HG03575 (cell line): ENCODE data around the gene LPP.

Experiments
- ATAC-seq: cut with Tn5 transposase; IDR thresholded peaks from one replicate; pipeline ENCODE4 v1.9.1; 2021; ENCODE audit not compliant: unreplicated experiment, insufficient number of reproducible peaks, low FRiP score; ENCODE audit errors: extremely low read depth

LPP gene

GRCh38 chr3:188335656-188336055 lies 181.7 kb downstream of the LPP start:
- ATAC-seq = no peak

GRCh38 chr3:188336178-188336577 lies 182.2 kb downstream of the LPP start:
- no peak for ATAC-seq

GRCh38 chr3:188337232-188337631 lies 183.3 kb downstream of the LPP start:
- ATAC-seq = no peak

- ATAC-seq = no peak
Observed at GRCh38 chr3:188338086-188338485, 184.1 kb downstream of the LPP start.

- no peak for ATAC-seq
Observed at GRCh38 chr3:188339410-188340295, 185.7 kb downstream of the LPP start.

- no peak for ATAC-seq
Observed at GRCh38 chr3:188341501-188341900, 187.5 kb downstream of the LPP start.

GRCh38 chr3:188342991-188343732 lies 189.2 kb downstream of the LPP start:
- ATAC-seq = no peak

- ATAC-seq = no peak
Observed at GRCh38 chr3:188343894-188344293, 189.9 kb downstream of the LPP start.

- ATAC-seq = no peak
Observed at GRCh38 chr3:188345223-188345622, 191.3 kb downstream of the LPP start.

GRCh38 chr3:188348435-188349244 lies 194.7 kb downstream of the LPP start:
- ATAC-seq = no peak

GRCh38 chr3:188349351-188349901 lies 195.5 kb downstream of the LPP start:
- ATAC-seq = no peak

GRCh38 chr3:188349933-188350332 lies 196.0 kb downstream of the LPP start:
- no peak for ATAC-seq

- ATAC-seq = no peak
Observed at GRCh38 chr3:188350961-188351360, 197.0 kb downstream of the LPP start.

- ATAC-seq = no peak
Observed at GRCh38 chr3:188351648-188352047, 197.7 kb downstream of the LPP start.

- no peak for ATAC-seq
Observed at GRCh38 chr3:188352196-188352927, 198.4 kb downstream of the LPP start.

- ATAC-seq = no peak
Observed at GRCh38 chr3:188353426-188353825, 199.5 kb downstream of the LPP start.

GRCh38 chr3:188358787-188359493 lies 205.0 kb downstream of the LPP start:
- no peak for ATAC-seq

GRCh38 chr3:188360364-188360881 lies 206.5 kb downstream of the LPP start:
- ATAC-seq = no peak
